OCI-LY3 (cell line): ENCODE data around the gene YJU2.

ENCODE experiments used
- H2AFZ ChIP-seq: fragments of 200-600, 300-600 bp; shearing (Covaris generic); 2 replicates; pipeline ENCODE4 v1.6.0; 2014; ENCODE audit warnings: antibody characterized with exemption, low read depth, low read length
- H3K27ac ChIP-seq: fragments of 200-600, 300-600 bp; sonication (generic); 2 replicates; pipeline ENCODE4 v1.5.1; 2014; ENCODE audit warnings: mild to moderate bottlenecking, low read length, moderate library complexity, mixed read lengths
- H3K27me3 ChIP-seq: fragments of 200-600, 300-600 bp; sonication (generic); 2 replicates; pipeline ENCODE4 v1.6.1; 2014; ENCODE audit warnings: low read depth, low read length, mixed read lengths
- H3K36me3 ChIP-seq: fragments of 200-600, 300-600 bp; sonication (generic); replicated peaks from 2 replicates; pipeline ENCODE3; 2014; ENCODE audit warnings: low read depth, low read length, mixed read lengths
- H3K4me1 ChIP-seq: fragments of 300-600, 200-600 bp; sonication (generic); 2 replicates; pipeline ENCODE4 v1.6.1; 2014; ENCODE audit warnings: low read length, mixed read lengths
- H3K4me2 ChIP-seq: fragments of 200-600, 300-600 bp; sonication (generic); 2 replicates; pipeline ENCODE4 v1.6.1; 2014; ENCODE audit warnings: low read length, mixed read lengths
- H3K4me3 ChIP-seq: fragments of 300-600, 200-600 bp; sonication (generic); 2 replicates; pipeline ENCODE4 v1.5.1; 2014; ENCODE audit warnings: antibody characterized with exemption, mild to moderate bottlenecking, low read length, moderate library complexity
- H3K79me2 ChIP-seq: fragments of 300-600, 200-600 bp; shearing (Covaris generic); 2 replicates; pipeline ENCODE4 v1.6.1; 2014; ENCODE audit warnings: mild to moderate bottlenecking, low read length, mixed read lengths
- H3K9ac ChIP-seq: fragments of 300-600, 200-600 bp; shearing (Covaris generic); 2 replicates; pipeline ENCODE4 v1.6.0; 2014; ENCODE audit warnings: mild to moderate bottlenecking, low read length, moderate library complexity
- H3K9me3 ChIP-seq: fragments of 200-600, 300-600 bp; shearing (Covaris generic); 2 replicates; pipeline ENCODE4 v1.6.1; 2014; ENCODE audit warnings: low read length, mixed read lengths; ENCODE audit not compliant: insufficient read depth
- H4K20me1 ChIP-seq: fragments of 200-600, 300-600 bp; sonication (generic); 2 replicates; pipeline ENCODE4 v1.6.1; 2016; ENCODE audit warnings: low read length, mixed read lengths; ENCODE audit not compliant: insufficient read depth
- CTCF ChIP-seq: fragments of 200-600, 300-600 bp; sonication (generic); IDR thresholded peaks from 2 replicates; pipeline ENCODE4 v1.5.1; 2014; ENCODE audit warnings: antibody characterized with exemption, low read length, low read depth
- EZH2phosphoT487 ChIP-seq: fragments of 200-600 bp; shearing (Covaris generic); IDR thresholded peaks from 2 replicates; pipeline ENCODE4 v1.6.1; 2018; ENCODE audit warnings: antibody characterized with exemption, mixed run types, low read depth

The YJU2 gene

GRCh38 chr19:4198467-4199126 lies 48.3 kb upstream of the YJU2 start:
- Histone ChIP-seq H3K4me2 (no peak overlapping the region), H4K20me1 (no peaks in the 10 kb centered on the region), H3K4me1 (no peaks in the 10 kb centered on the region), H3K4me3 (no peak overlapping the region), H3K79me2 (no peaks in the 10 kb centered on the region), H3K9ac (no peak overlapping the region), H2AFZ (no peak overlapping the region), H3K27me3 (peaks cover 26% of the 10 kb centered on the region; the same call in 1 of the 2 replicates), H3K27ac (no peak overlapping the region), H3K9me3 (0 out of 2 replicates have a peak, but pooled peaks cover 5% of the 10 kb centered on the region), H3K36me3 (no peaks in the 10 kb centered on the region)
- TF ChIP-seq CTCF = no peak
- TF ChIP-seq EZH2phosphoT487 = no peak

- H3K36me3 ChIP-seq = no peaks in the 10 kb centered on the region
- peaks cover 4% of the 10 kb centered on the region; the same call in 1 of the 2 replicates for H3K4me1 ChIP-seq
- H4K20me1 ChIP-seq = no peaks in the 10 kb centered on the region
- no peak overlapping the region for H3K4me3 ChIP-seq
- H3K27me3 ChIP-seq = peaks cover 19% of the 10 kb centered on the region; the same call in 1 of the 2 replicates
- 0 out of 2 replicates have a peak, but pooled peaks cover 5% of the 10 kb centered on the region for H3K9me3 ChIP-seq
- H3K9ac ChIP-seq = no peak overlapping the region
- H3K79me2 ChIP-seq = no peaks in the 10 kb centered on the region
- no peak overlapping the region for H3K4me2 ChIP-seq
- no peak overlapping the region for H2AFZ ChIP-seq
- no peak overlapping the region for H3K27ac ChIP-seq
- TF ChIP-seq CTCF = no peak
- TF ChIP-seq EZH2phosphoT487 = no peak
Observed at GRCh38 chr19:4199699-4200293, 47.1 kb upstream of the YJU2 start.

GRCh38 chr19:4200940-4201542 lies 45.8 kb upstream of the YJU2 start:
- Histone ChIP-seq H3K9me3 (0 out of 2 replicates have a peak, but pooled peaks cover 5% of the 10 kb centered on the region), H2AFZ (no peak overlapping the region), H3K4me3 (no peak overlapping the region), H3K27me3 (peaks cover 19% of the 10 kb centered on the region; the same call in 1 of the 2 replicates), H4K20me1 (no peaks in the 10 kb centered on the region), H3K79me2 (no peaks in the 10 kb centered on the region), H3K9ac (no peak overlapping the region), H3K27ac (no peak overlapping the region), H3K4me1 (peaks cover 4% of the 10 kb centered on the region; the same call in 1 of the 2 replicates), H3K36me3 (no peaks in the 10 kb centered on the region), H3K4me2 (no peak overlapping the region)
- no peak for TF ChIP-seq CTCF
- TF ChIP-seq EZH2phosphoT487 = no peak

GRCh38 chr19:4201798-4202197 lies 45.1 kb upstream of the YJU2 start:
- no peak overlapping the region for H3K4me3 ChIP-seq
- TF ChIP-seq CTCF (no peak), EZH2phosphoT487 (no peak)
- H3K9me3 ChIP-seq = 0 out of 2 replicates have a peak, but pooled peaks cover 5% of the 10 kb centered on the region
- no peaks in the 10 kb centered on the region for H3K36me3 ChIP-seq
- peaks cover 4% of the 10 kb centered on the region; the same call in 1 of the 2 replicates for H3K4me1 ChIP-seq
- no peak overlapping the region for H3K27ac ChIP-seq
- no peaks in the 10 kb centered on the region for H3K79me2 ChIP-seq
- H3K27me3 ChIP-seq = peaks cover 19% of the 10 kb centered on the region; the same call in 1 of the 2 replicates
- H2AFZ ChIP-seq = no peak overlapping the region
- no peak overlapping the region for H3K4me2 ChIP-seq
- H3K9ac ChIP-seq = no peak overlapping the region
- no peaks in the 10 kb centered on the region for H4K20me1 ChIP-seq
